SK-N-MC (cell line): ENCODE results near the gene SLC20A1.

ENCODE experiments used
- EZH2 ChIP-seq: fragments of 200-600 bp; sonication (generic); IDR thresholded peaks from one replicate; pipeline ENCODE4 v1.6.1; 2017; ENCODE audit warnings: antibody characterized with exemption
- FOXP2 ChIP-seq: optimal IDR thresholded peaks from 2 replicates; pipeline ENCODE3; 2011; ENCODE audit warnings: mild to moderate bottlenecking, moderate library complexity; ENCODE audit not compliant: insufficient read depth; ENCODE audit errors: extremely low read length, control extremely low read depth
- POLR2AphosphoS5 ChIP-seq: IDR thresholded peaks from 2 replicates; pipeline ENCODE4 v1.6.1; 2012; ENCODE audit warnings: mild to moderate bottlenecking, low read depth, low read length, borderline replicate concordance

DNA sequence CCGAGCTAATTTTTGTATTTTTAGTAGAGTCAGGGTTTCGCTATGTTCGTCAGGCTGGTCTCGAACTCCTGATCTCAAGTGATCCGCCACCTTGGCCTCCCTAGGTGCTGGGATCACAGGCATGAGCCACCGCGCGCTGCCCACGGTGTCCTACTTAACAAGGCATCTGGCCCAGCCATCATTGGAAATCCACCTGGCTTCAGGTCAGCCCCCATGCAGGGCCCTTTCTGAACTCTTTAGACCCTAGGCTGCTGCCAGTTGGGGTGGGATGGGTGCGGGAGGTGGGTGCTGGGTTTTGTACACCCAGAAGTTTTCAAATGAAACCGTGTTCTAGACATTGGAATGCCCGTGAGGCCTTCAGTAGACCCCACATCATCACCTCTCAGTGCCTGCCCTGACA lies 48.4 kb downstream of the SLC20A1 start:
- TF ChIP-seq POLR2AphosphoS5 (no peak), EZH2 (no peak), FOXP2 (no peak)
